Embryonic facial prominence (tissue), 1 donor: Measurements from ENCODE around the gene MAPK6.
"Not testable (repeated sequence)": the region's sequence is repeated elsewhere in the genome, so short reads cannot be mapped to it uniquely, and the experiment has no call there.

Source experiments
- DNase-seq: peaks from one replicate; pipeline ENCODE4 v3.0.0-alpha.2; 2016; ENCODE audit errors: extremely low spot score

MAPK6 gene

GRCh38 chr15:52080031-52080430, 61.0 kb downstream of the MAPK6 start:
- DNase-seq: no peak

GRCh38 chr15:52080706-52081392, 61.8 kb downstream of the MAPK6 start:
- DNase-seq: no peak

GRCh38 chr15:52082197-52083036, 63.4 kb downstream of the MAPK6 start:
- no peak for DNase-seq

GRCh38 chr15:52083037-52083359, 64.0 kb downstream of the MAPK6 start:
- DNase-seq: not testable (repeated sequence)

- DNase-seq: no peak
Observed at GRCh38 chr15:52083603-52084002, 64.6 kb downstream of the MAPK6 start.

GRCh38 chr15:52085299-52085698, 66.3 kb downstream of the MAPK6 start:
- DNase-seq: no peak

GRCh38 chr15:52086011-52086786, 67.2 kb downstream of the MAPK6 start:
- DNase-seq: no peak

GRCh38 chr15:52090193-52090592, 71.2 kb downstream of the MAPK6 start:
- DNase-seq: no peak

- DNase-seq: no peak
Observed at GRCh38 chr15:52093167-52093538, 74.1 kb downstream of the MAPK6 start.

GRCh38 chr15:52093539-52094510, 74.8 kb downstream of the MAPK6 start:
- no peak for DNase-seq

GRCh38 chr15:52094811-52095584, 76.0 kb downstream of the MAPK6 start:
- no peak for DNase-seq

GRCh38 chr15:52095597-52096262, 76.7 kb downstream of the MAPK6 start:
- DNase-seq: no peak

GRCh38 chr15:52096536-52096935, 77.5 kb downstream of the MAPK6 start:
- not testable (repeated sequence) for DNase-seq

GRCh38 chr15:52097180-52097579, 78.2 kb downstream of the MAPK6 start:
- no peak for DNase-seq

- DNase-seq: no peak
Observed at GRCh38 chr15:52098323-52098722, 79.3 kb downstream of the MAPK6 start.

GRCh38 chr15:52099651-52100272, 80.7 kb downstream of the MAPK6 start:
- no peak for DNase-seq

- no peak for DNase-seq
Observed at GRCh38 chr15:52100807-52101442, 81.9 kb downstream of the MAPK6 start.

GRCh38 chr15:52101542-52102323, 82.7 kb downstream of the MAPK6 start:
- no peak for DNase-seq
